GM18502 (cell line): ENCODE measurements around the gene HS3ST1.
"Not testable (repeated sequence)": the region's sequence is repeated elsewhere in the genome, so short reads cannot be mapped to it uniquely, and the experiment has no call there.

Source experiments
- ATAC-seq: cut with Tn5 transposase; IDR thresholded peaks from one replicate; pipeline ENCODE4 v1.9.1; 2021; ENCODE audit warnings: mild to moderate bottlenecking; ENCODE audit not compliant: unreplicated experiment, poor library complexity

The HS3ST1 gene

DNA sequence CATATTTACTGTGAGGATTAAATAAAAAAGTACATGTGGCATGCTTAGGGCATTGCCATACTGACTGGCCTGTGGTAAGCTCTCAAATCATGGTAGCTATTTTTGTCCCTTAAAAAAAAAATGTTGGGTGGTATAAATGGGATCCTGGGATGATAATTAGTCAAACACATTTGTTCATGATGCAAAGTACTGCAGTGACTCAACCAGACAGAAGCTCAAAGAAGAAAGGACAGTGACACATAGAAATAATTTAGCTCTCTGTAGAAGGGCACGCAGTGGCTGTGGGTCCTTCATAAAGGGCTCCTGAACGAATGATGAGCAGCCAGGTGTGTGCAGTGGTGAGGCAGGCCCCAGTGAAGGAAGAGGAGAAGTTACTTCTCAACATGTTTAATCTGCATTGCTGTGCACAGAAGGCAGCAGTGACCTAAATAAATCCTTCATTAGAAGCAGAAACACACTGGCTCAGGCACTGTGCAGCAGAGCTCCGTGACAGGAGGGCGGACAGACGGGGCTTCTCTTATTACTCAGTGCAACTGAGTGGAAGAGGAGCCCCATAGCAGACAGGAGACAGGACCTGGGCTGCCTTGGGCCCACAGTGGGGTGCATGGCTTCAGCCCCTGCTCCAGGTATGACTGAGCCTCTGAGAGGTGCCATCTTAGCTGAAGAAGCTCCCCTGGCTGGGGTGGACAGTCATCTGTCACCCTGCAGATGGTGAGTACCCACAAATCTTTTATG is 20.3 kb downstream of the HS3ST1 start:
- ATAC-seq = peak; percentile 58

- no peak for ATAC-seq
These were observed 21.1 kb downstream of the HS3ST1 start for GRCh38 chr4:11407551-11407950.

- no peak for ATAC-seq
These were observed 24.3 kb downstream of the HS3ST1 start for GRCh38 chr4:11404431-11404830.

- peak; percentile 62 for ATAC-seq
These were observed 26.5 kb downstream of the HS3ST1 start for GRCh38 chr4:11402192-11402591.

DNA sequence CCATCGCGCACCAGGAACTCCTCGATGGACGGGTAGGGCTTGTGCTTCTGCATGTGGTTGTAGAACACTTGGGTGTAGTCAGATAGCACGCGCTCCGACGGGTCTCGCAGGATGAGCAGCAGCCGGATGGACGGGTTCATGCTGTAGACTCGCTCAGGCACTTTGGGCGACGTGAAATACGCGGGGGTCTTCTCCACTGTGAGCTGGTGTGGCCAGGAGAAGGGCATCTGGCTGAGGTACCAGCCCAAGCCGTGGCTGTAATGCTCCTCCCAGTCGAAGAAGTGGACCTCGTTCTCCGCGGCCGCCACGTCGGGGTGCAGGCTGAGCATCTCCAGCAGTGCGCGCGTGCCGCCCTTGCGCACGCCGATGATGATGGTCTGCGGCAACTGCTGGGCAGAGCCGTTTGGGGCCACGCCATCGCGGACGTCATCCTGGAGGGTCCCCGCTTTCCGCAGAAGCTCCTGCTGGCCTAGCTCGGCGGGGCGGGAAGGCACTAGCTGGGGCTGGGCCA is 29.2 kb downstream of the HS3ST1 start:
- no peak for ATAC-seq

GRCh38 chr4:11397819-11398610 is 30.7 kb downstream of the HS3ST1 start:
- ATAC-seq = peak; percentile 63

GRCh38 chr4:11397146-11397545 is 31.5 kb downstream of the HS3ST1 start:
- ATAC-seq = no peak

DNA sequence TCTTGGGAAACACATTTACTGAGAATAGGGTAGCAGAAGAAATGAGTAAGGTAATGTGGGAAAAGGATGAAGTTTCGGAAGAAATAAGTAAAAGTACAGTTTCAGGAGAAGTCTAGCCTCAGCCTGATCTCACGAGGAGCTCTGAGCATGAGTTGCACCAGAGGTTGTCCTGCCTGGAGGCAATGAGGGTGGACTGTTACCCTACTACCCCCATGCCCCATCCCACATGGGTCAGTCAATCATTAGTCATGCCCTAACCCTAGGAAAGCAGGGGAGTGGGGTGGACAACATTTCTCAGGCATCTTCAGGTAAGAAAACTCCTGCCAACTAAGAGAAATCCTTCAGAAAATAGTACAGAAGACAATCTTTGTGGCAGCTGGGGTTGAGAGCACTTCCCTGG is 35.1 kb downstream of the HS3ST1 start:
- ATAC-seq = no peak

- not testable (repeated sequence) for ATAC-seq
These were observed 44.6 kb downstream of the HS3ST1 start for GRCh38 chr4:11384072-11384471.

GRCh38 chr4:11376571-11376970 is 52.1 kb downstream of the HS3ST1 start:
- no peak for ATAC-seq

DNA sequence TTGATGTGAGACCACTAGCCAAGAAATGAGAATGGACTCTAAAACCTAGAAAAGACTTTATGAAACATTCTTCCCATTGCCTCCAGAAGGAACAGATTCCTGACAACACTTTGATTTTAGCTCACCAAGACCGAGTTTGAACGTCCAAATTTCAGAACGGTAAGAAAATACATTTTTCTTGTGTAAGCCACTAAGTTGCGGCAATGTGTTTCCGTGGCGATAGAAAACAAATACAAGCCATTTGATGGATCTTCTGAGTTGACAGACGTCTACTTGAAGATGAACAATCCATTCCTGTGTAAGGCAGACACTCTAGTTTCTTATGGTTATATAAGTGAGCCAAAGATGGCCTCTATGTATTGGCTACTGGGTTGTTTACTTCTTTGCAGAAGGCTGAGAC is 52.5 kb downstream of the HS3ST1 start:
- ATAC-seq = no peak

GRCh38 chr4:11368701-11369115 is 60.0 kb downstream of the HS3ST1 start:
- ATAC-seq = no peak

DNA sequence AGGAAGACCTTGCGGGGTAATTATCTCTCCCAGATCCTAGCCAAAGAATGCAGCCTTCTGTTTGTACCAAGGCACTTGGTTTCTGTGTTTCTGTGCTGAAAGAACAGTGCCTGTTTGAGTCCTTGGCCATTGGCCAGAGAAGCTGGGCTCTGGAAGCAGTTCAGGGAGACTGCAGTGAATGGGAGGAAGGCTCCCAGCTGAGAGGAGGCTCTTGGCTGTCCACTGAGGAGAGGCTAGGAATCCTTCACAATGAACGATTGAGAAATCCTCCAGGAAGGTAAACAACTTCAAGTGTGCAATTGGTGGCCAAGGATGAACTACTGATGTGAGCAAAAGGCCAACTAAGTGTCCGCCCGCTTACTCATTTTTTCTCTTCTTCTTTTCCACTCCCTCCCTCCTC is 61.3 kb downstream of the HS3ST1 start:
- ATAC-seq = no peak

DNA sequence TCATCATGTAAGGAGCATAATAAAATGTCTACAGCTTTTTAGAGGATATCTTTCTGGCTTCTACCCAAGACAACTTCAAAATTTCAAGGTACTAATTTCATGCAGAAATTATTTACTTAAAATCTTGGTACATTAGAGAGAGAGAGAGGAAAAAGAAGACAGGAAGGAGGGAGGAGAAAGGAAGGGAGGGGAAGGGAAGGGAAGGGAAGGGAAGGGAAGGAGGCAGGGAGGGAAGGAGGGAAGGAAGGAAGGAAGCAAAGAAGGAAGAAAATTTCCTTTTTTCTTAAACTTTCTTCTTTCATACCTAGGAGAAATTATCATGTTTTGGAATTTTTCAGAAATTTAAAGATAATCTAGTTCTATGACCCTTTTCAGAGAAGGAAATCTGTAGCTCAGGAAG is 61.8 kb downstream of the HS3ST1 start:
- ATAC-seq = no peak

GRCh38 chr4:11365039-11365438 is 63.7 kb downstream of the HS3ST1 start:
- no peak for ATAC-seq

GRCh38 chr4:11359591-11359990 is 69.1 kb downstream of the HS3ST1 start:
- no peak for ATAC-seq

DNA sequence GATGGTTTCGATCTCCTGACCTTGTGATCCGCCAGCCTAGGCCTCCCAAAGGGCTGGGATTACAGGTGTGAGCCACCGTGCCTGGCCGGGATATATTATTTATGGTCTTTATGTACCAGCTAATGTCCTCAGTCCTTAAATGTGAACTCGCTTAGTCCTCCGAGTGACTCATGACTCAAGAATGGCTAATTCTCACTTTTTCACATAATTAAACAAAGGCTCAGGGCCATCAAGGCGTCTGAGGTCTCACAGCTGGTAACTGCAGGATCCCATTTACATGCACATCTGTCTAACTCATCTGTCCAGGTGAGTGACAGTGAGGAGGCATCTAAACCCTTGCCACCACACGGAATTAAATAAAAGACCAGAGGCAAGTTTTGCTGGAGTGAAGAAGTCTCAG is 73.5 kb downstream of the HS3ST1 start:
- ATAC-seq = no peak

DNA sequence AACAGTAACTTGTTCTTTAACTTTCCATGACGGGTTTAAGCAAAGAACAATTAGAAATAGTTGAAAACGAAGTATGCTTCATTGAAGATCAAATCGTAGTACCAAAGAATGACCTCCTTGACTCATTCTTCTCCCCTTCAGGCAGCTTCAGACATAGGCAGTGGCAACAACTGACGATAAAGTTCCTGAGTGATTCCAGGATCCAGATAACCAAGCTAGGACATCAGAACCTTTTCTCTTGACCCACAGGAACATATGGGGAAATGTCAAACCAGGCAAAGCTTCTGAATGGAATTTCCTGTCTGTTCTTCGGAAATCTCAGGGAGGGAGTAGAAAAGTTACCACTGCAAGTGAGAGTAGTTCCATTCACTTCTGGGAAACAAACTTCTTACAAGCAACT is 74.2 kb downstream of the HS3ST1 start:
- no peak for ATAC-seq

DNA sequence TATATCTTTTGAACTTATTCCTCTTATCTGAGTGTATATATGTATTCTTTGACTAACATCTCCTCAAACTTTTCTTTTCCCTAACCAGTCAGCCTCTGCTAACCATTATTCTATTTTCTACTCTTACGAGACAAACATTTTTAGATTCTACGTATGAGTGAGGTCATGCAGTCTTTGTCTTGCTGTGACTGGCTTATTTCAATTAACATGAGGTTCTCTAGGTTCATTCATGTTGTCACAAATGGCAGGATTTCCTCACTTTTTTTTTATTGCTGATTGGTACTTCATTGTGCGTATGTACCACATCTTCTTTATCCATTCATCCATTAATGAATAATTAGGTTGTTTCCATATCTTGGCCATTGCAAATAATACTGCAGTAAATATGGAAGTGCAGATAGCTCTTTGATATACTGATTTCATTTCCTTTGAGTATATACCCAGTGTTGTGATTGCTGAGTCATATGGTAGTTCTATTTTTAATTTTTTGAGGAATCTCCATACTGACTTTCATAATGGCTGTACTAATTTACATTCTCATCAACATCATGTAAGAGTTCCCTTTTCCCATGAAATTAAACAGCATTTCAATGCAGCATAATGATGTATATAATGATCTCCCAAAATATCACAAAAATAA is 80.1 kb downstream of the HS3ST1 start:
- ATAC-seq = no peak

DNA sequence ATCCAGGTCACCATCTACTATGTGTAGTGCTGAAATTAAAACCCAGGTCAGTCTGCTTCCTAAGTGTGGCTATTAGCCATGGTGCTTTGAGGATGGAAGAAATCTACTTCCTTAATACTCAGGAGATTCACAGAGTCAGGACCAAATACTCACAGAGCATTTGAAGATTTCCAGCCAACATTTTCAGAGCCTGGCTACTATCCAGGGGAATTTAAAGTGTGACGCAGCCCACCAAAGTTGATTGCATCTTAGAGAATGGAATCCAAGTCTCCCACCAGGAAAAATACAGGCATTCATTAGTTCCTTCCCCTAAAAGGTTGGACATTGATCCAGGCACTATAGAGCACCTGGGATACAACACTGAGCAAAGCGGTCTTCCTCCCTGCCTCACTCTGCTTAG is 83.8 kb downstream of the HS3ST1 start:
- no peak for ATAC-seq

GRCh38 chr4:11343536-11343935 is 85.2 kb downstream of the HS3ST1 start:
- no peak for ATAC-seq
